ENCODE measurements around the gene BCKDK. TPM values are rescaled to one million over a fixed set of nuclear protein-coding genes. Genes with fewer than 3 reads are reported as not detected.
A peak's percentile ranks its signal among the peaks of the same experiment; 100 is the strongest.

Gene BCKDK
- total and polyA plus RNA-seq, 2 of the 8 experiments (the other 6 are each of a cell fraction or from before 2014, with no cell fraction given): 49.6 to 77.1 TPM

GRCh38 chr16:31094424-31095120 is 13.6 kb upstream of the BCKDK start, which contains the start of gene VKORC1 (continued):
- TF ChIP-seq KDM4A (IDR thresholded peaks at IDR 0.05; ENCODE audit: low read depth, low read length, severe bottlenecking) (peak; percentile 70), TBP (IDR thresholded peaks at IDR 0.05; ENCODE audit: low read depth, low read length) (peak; percentile 64), SP2 (IDR thresholded peaks at IDR 0.05; ENCODE audit: low read length) (no peak), SIX5 (IDR thresholded peaks at IDR 0.05; ENCODE audit: low read depth, low read length) (peak; percentile 87), NRF1 (IDR thresholded peaks at IDR 0.05; ENCODE audit: low read depth, low read length) (no peak), POLR2AphosphoS5 (IDR thresholded peaks at IDR 0.05; ENCODE audit: low read depth, low read length) (no peak), EZH2 (IDR thresholded peaks at IDR 0.05; ENCODE audit: low read depth, low read length, severe bottlenecking) (no peak), ASH2L (IDR thresholded peaks at IDR 0.05; ENCODE audit: low read length) (peak; percentile 17), SIN3A (conservative IDR thresholded peaks at IDR 0.05 in 1 of 2, IDR thresholded peaks at IDR 0.05 in 1 of 2; ENCODE audit: low read depth in 1 of 2, low read length in 2 of 2) (peak in 1 of 2 experiments; percentile 16; a peak in 1 of 4 replicates), SRF (IDR thresholded peaks at IDR 0.05; ENCODE audit: low read depth, low read length) (no peak), ATF2 (IDR thresholded peaks at IDR 0.05; ENCODE audit: low read length) (no peak), YY1 (IDR thresholded peaks at IDR 0.05; ENCODE audit: low read depth, low read length) (no peak; the same call in 1 of the 2 replicates), CREB1 (IDR thresholded peaks at IDR 0.05) (peak; percentile 59; the same call in 1 of the 2 replicates), PHF8 (conservative IDR thresholded peaks at IDR 0.05; ENCODE audit: low read depth, low read length) (peak; percentile 43; the same call in 1 of the 2 replicates), NANOG (IDR thresholded peaks at IDR 0.05; ENCODE audit: insufficient read depth, low read depth, low read length, poor library complexity, severe bottlenecking) (peak; percentile 49), RBBP5 (IDR thresholded peaks at IDR 0.05; ENCODE audit: borderline replicate concordance, low read depth, low read length) (peak; percentile 34; the same call in 1 of the 2 replicates), BRCA1 (IDR thresholded peaks at IDR 0.05; ENCODE audit: low read depth, low read length) (no peak), HDAC2 (IDR thresholded peaks at IDR 0.05; ENCODE audit: borderline replicate concordance in 1 of 2, low read depth in 2 of 2, low read length in 2 of 2) (0 out of 4 replicates have a peak, but pooled peaks of 1 of the 2 experiments have one; percentile 45), RNF2 (IDR thresholded peaks at IDR 0.05; ENCODE audit: borderline replicate concordance, low read depth, low read length, missing control alignments, poor library complexity, severe bottlenecking) (no peak), TAF7 (optimal IDR thresholded peaks at IDR 0.05; ENCODE audit: borderline replicate concordance, low read depth, low read length) (peak; percentile 24), SIRT6 (IDR thresholded peaks at IDR 0.05; ENCODE audit: low read length) (no peak), HDAC6 (IDR thresholded peaks at IDR 0.05; ENCODE audit: low read depth, low read length) (no peak)
